Parathyroid adenoma (tissue), 2 donors: Measurements from ENCODE around the gene VAV3.

Source experiments
- H2AFZ ChIP-seq: fragments of 300-600 bp; sonication (generic); one replicate; pipeline ENCODE4 v1.7.0; 2017; ENCODE audit warnings: antibody characterized with exemption, mild to moderate bottlenecking
- H3K27ac ChIP-seq: fragments of 300-600 bp; sonication (generic); one replicate; pipeline ENCODE4 v1.7.0; 2017
- H3K27me3 ChIP-seq: fragments of 300-600 bp; sonication (generic); one replicate; pipeline ENCODE4 v1.7.0; 2017; ENCODE audit warnings: low read length; ENCODE audit not compliant: control insufficient read depth, insufficient read depth
- H3K36me3 ChIP-seq: fragments of 300-600 bp; sonication (generic); one replicate; pipeline ENCODE4 v1.7.0; 2017; ENCODE audit warnings: low read length; ENCODE audit not compliant: control insufficient read depth, insufficient read depth
- H3K4me1 ChIP-seq: fragments of 300-600 bp; sonication (generic); one replicate; pipeline ENCODE4 v1.7.0; 2017; ENCODE audit warnings: control low read depth
- H3K4me2 ChIP-seq: fragments of 300-600 bp; sonication (generic); one replicate; pipeline ENCODE4 v1.7.0; 2017; ENCODE audit warnings: low read length
- H3K4me3 ChIP-seq: fragments of 300-600 bp; sonication (generic); one replicate; pipeline ENCODE4 v1.7.0; 2017; ENCODE audit warnings: low read depth, low read length
- H3K79me2 ChIP-seq: fragments of 300-600 bp; sonication (generic); one replicate; pipeline ENCODE4 v1.7.0; 2017; ENCODE audit warnings: control low read depth
- H3K9ac ChIP-seq: fragments of 300-600 bp; sonication (generic); one replicate; pipeline ENCODE4 v1.7.0; 2017; ENCODE audit warnings: mild to moderate bottlenecking
- H3K9me3 ChIP-seq: fragments of 300-600 bp; sonication (generic); one replicate; pipeline ENCODE4 v1.7.0; 2017; ENCODE audit warnings: low read length; ENCODE audit not compliant: control insufficient read depth
- CTCF ChIP-seq: fragments of 300-600 bp; sonication (generic); IDR thresholded peaks from one replicate; pipeline ENCODE4 v1.7.0; 2017; ENCODE audit warnings: antibody characterized with exemption, mild to moderate bottlenecking
- donor health status: primary hyperparathyroidism.

Gene VAV3

GRCh38 chr1:107674486-107674885 lies 290.5 kb downstream of the VAV3 start:
- Histone ChIP-seq H3K4me3 (no peak overlapping the region), H3K9ac (no peak overlapping the region), H3K79me2 (no peaks in the 10 kb centered on the region), H2AFZ (no peak overlapping the region), H3K27me3 (no peaks in the 10 kb centered on the region), H3K36me3 (no peaks in the 10 kb centered on the region), H3K9me3 (no peaks in the 10 kb centered on the region), H3K4me2 (no peak overlapping the region), H3K27ac (no peak overlapping the region), H3K4me1 (no peaks in the 10 kb centered on the region)
- TF ChIP-seq CTCF, result no peak

GRCh38 chr1:107673006-107673405 lies 292.0 kb downstream of the VAV3 start:
- no peaks in the 10 kb centered on the region for H3K9me3 ChIP-seq
- no peak overlapping the region for H3K27ac ChIP-seq
- no peak overlapping the region for H3K9ac ChIP-seq
- H3K27me3 ChIP-seq, result no peaks in the 10 kb centered on the region
- no peak overlapping the region for H3K4me2 ChIP-seq
- H3K36me3 ChIP-seq, result no peaks in the 10 kb centered on the region
- TF ChIP-seq CTCF, result no peak
- no peak overlapping the region for H2AFZ ChIP-seq
- no peak overlapping the region for H3K4me3 ChIP-seq
- no peaks in the 10 kb centered on the region for H3K79me2 ChIP-seq
- peaks cover 1% of the 10 kb centered on the region for H3K4me1 ChIP-seq

GRCh38 chr1:107670397-107671040 lies 294.5 kb downstream of the VAV3 start:
- H3K36me3 ChIP-seq, result no peaks in the 10 kb centered on the region
- H3K9me3 ChIP-seq, result no peaks in the 10 kb centered on the region
- no peaks in the 10 kb centered on the region for H3K79me2 ChIP-seq
- H3K4me3 ChIP-seq, result no peak overlapping the region
- no peak overlapping the region for H2AFZ ChIP-seq
- no peaks in the 10 kb centered on the region for H3K27me3 ChIP-seq
- H3K9ac ChIP-seq, result no peak overlapping the region
- H3K27ac ChIP-seq, result no peak overlapping the region
- TF ChIP-seq CTCF, result no peak
- H3K4me2 ChIP-seq, result no peak overlapping the region
- peaks cover 14% of the 10 kb centered on the region for H3K4me1 ChIP-seq

- no peak overlapping the region for H3K4me2 ChIP-seq
- H3K27ac ChIP-seq, result no peak overlapping the region
- peaks cover 16% of the 10 kb centered on the region for H3K4me1 ChIP-seq
- H3K4me3 ChIP-seq, result no peak overlapping the region
- H3K79me2 ChIP-seq, result no peaks in the 10 kb centered on the region
- H3K9me3 ChIP-seq, result no peaks in the 10 kb centered on the region
- no peak overlapping the region for H3K9ac ChIP-seq
- H3K27me3 ChIP-seq, result no peaks in the 10 kb centered on the region
- no peaks in the 10 kb centered on the region for H3K36me3 ChIP-seq
- no peak for TF ChIP-seq CTCF
- no peak overlapping the region for H2AFZ ChIP-seq
These were observed 295.0 kb downstream of the VAV3 start for GRCh38 chr1:107669996-107670395.

- Histone ChIP-seq H3K27ac (peak overlapping the region; percentile 30), H2AFZ (peak overlapping the region; percentile 3), H3K9ac (no peak overlapping the region), H3K36me3 (no peaks in the 10 kb centered on the region), H3K79me2 (no peaks in the 10 kb centered on the region), H3K9me3 (no peaks in the 10 kb centered on the region), H3K27me3 (no peaks in the 10 kb centered on the region), H3K4me2 (peak overlapping the region; percentile 42), H3K4me3 (no peak overlapping the region), H3K4me1 (peaks cover 16% of the 10 kb centered on the region)
- TF ChIP-seq CTCF, result no peak
These were observed 296.2 kb downstream of the VAV3 start for GRCh38 chr1:107668762-107669161.
